Endodermal cell (in vitro differentiated cells): ENCODE measurements around the gene MARK1. TPM values are rescaled to one million over a fixed set of nuclear protein-coding genes. Genes with fewer than 3 reads are reported as not detected.

ENCODE experiments used
- DNase-seq: peaks from one replicate; pipeline ENCODE4 v3.0.0-alpha.2; 2017
- H3K27ac ChIP-seq: 2 replicates; pipeline ENCODE4 v1.5.1; 2013; ENCODE audit warnings: mild to moderate bottlenecking, low read depth, low read length, moderate library complexity
- H3K27me3 ChIP-seq: 2 replicates; pipeline ENCODE4 v1.6.1; 2013; ENCODE audit warnings: mild to moderate bottlenecking, low read length, moderate library complexity; ENCODE audit not compliant: insufficient read depth, control insufficient read depth, poor library complexity, severe bottlenecking
- H3K36me3 ChIP-seq: 2 replicates; pipeline ENCODE4 v1.7.0; 2013; ENCODE audit warnings: mild to moderate bottlenecking, low read length, moderate library complexity; ENCODE audit not compliant: control insufficient read depth, insufficient read depth
- H3K4me1 ChIP-seq: one replicate; pipeline ENCODE4 v1.7.0; 2013; ENCODE audit warnings: low read length; ENCODE audit not compliant: control insufficient read depth, insufficient read depth
- H3K4me3 ChIP-seq: 2 replicates; pipeline ENCODE4 v1.5.1; 2013; ENCODE audit warnings: mild to moderate bottlenecking, low read length, moderate library complexity
- H3K9ac ChIP-seq: 2 replicates; pipeline ENCODE4 v1.6.1; 2013; ENCODE audit warnings: mild to moderate bottlenecking, low read length, moderate library complexity; ENCODE audit not compliant: poor library complexity, severe bottlenecking; ENCODE audit errors: extremely low read depth
- H3K9me3 ChIP-seq: 2 replicates; pipeline ENCODE4 v1.6.1; 2013; ENCODE audit warnings: mild to moderate bottlenecking, low read length, moderate library complexity; ENCODE audit not compliant: control insufficient read depth
- H3K27ac Mint-ChIP-seq: 2 replicates; pipeline ENCODE4 v1.8.0; 2020; ENCODE audit warnings: mixed read lengths
- H3K27me3 Mint-ChIP-seq: 2 replicates; pipeline ENCODE4 v1.8.0; 2021; ENCODE audit warnings: mild to moderate bottlenecking, mixed read lengths; ENCODE audit not compliant: insufficient read depth
- H3K36me3 Mint-ChIP-seq: 2 replicates; pipeline ENCODE4 v1.8.0; 2020; ENCODE audit warnings: low read depth, mixed read lengths
- H3K4me1 Mint-ChIP-seq: 2 replicates; pipeline ENCODE4 v1.8.0; 2020; ENCODE audit warnings: mixed read lengths
- H3K4me3 Mint-ChIP-seq: 2 replicates; pipeline ENCODE4 v1.8.0; 2020; ENCODE audit warnings: mild to moderate bottlenecking, moderate library complexity, mixed read lengths
- H3K9me3 Mint-ChIP-seq: 2 replicates; pipeline ENCODE4 v1.8.0; 2020; ENCODE audit warnings: mild to moderate bottlenecking, mixed read lengths
- WGBS, 2 experiments: methylation state at CpG; one replicate each; pipeline versions ENCODE4 v1.1.5 to v1.1.7; 2013; ENCODE audit warnings: missing lambda C conversion rate in 2 of 2, mixed read lengths in 1 of 2; ENCODE audit not compliant: insufficient coverage in 1 of 2, insufficient read length in 1 of 2; 5-methylcytosine and 5-hydroxymethylcytosine counted together
- total RNA-seq, 2 donors: library from RNA; stranded (reverse); fragmentation: NEBNext Ultra II Directional in 1 of 2; extraction: Animal tissue kit (Norgen Biotek cat#: 25700) in 1 of 2; gene quantifications; 2 replicates in 1 of 2; 3 replicates in 1 of 2; pipeline ENCODE4 v1.2.1, GENCODE V29; 2021
- TF ChIP-seq, protein P1 (sequence below): fragments of 200-600 bp; sonication (generic); conservative IDR thresholded peaks from 2 replicates; pipeline ENCODE4 v1.5.0; 2021; ENCODE audit warnings: antibody characterized with exemption, mild to moderate bottlenecking

Gene MARK1
- total RNA-seq, 2 donors from 2014 or later: 8.8 to 12.6 TPM

GRCh38 chr1:220511179-220511578 lies 16.8 kb upstream of the MARK1 start:
- no peak overlapping the region for H3K27ac ChIP-seq
- Mint-ChIP-seq H3K36me3 (no peaks in the 10 kb centered on the region), H3K4me1 (peaks cover 10% of the 10 kb centered on the region), H3K9me3 (no peaks in the 10 kb centered on the region), H3K4me3 (no peak overlapping the region), H3K27me3 (no peaks in the 10 kb centered on the region), H3K27ac (no peak overlapping the region)
- no peak for DNase-seq
- H3K36me3 ChIP-seq: no peaks in the 10 kb centered on the region
- TF ChIP-seq, protein P1, sequence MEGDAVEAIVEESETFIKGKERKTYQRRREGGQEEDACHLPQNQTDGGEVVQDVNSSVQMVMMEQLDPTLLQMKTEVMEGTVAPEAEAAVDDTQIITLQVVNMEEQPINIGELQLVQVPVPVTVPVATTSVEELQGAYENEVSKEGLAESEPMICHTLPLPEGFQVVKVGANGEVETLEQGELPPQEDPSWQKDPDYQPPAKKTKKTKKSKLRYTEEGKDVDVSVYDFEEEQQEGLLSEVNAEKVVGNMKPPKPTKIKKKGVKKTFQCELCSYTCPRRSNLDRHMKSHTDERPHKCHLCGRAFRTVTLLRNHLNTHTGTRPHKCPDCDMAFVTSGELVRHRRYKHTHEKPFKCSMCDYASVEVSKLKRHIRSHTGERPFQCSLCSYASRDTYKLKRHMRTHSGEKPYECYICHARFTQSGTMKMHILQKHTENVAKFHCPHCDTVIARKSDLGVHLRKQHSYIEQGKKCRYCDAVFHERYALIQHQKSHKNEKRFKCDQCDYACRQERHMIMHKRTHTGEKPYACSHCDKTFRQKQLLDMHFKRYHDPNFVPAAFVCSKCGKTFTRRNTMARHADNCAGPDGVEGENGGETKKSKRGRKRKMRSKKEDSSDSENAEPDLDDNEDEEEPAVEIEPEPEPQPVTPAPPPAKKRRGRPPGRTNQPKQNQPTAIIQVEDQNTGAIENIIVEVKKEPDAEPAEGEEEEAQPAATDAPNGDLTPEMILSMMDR: no peak
- WGBS, 2 experiments: 83 to 90% methylated on average over 4 of the region's 4 CpGs
- no peaks in the 10 kb centered on the region for H3K9me3 ChIP-seq
- no peak overlapping the region for H3K4me3 ChIP-seq
- no peaks in the 10 kb centered on the region for H3K27me3 ChIP-seq
- H3K9ac ChIP-seq: no peak overlapping the region
- no peaks in the 10 kb centered on the region for H3K4me1 ChIP-seq

DNA sequence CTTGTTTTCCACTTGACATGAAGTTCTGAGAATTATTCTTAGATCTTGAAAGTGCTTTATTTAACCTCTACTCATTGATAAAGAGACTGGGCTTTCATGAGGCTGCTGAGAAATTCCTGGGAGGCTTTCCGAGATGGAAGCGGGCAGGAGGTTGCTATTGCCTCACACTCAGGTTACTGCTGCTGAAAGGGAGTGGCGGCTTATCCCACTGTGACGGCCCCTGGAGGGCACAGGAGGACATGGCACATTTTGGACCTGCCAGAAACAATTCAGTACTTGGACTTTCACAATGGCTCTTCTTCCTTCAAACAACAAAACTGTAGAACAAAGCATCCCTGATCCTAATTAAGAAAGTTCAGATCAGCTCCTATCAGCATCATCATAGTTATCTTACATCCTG lies 16.2 kb upstream of the MARK1 start:
- peak; percentile 83 for DNase-seq
- WGBS, 2 experiments: 29 to 44% methylated on average over 3 to 4 of the region's 4 CpGs
- Mint-ChIP-seq H3K4me1 (peaks cover 12% of the 10 kb centered on the region), H3K27me3 (no peaks in the 10 kb centered on the region), H3K27ac (no peak overlapping the region), H3K9me3 (no peaks in the 10 kb centered on the region), H3K4me3 (no peak overlapping the region), H3K36me3 (no peaks in the 10 kb centered on the region)
- no peaks in the 10 kb centered on the region for H3K9me3 ChIP-seq
- no peaks in the 10 kb centered on the region for H3K4me1 ChIP-seq
- no peak overlapping the region for H3K27ac ChIP-seq
- H3K36me3 ChIP-seq: no peaks in the 10 kb centered on the region
- H3K9ac ChIP-seq: no peak overlapping the region
- TF ChIP-seq, protein P1: peak; percentile 79
- no peak overlapping the region for H3K4me3 ChIP-seq
- H3K27me3 ChIP-seq: no peaks in the 10 kb centered on the region

GRCh38 chr1:220513834-220514233 lies 14.1 kb upstream of the MARK1 start:
- DNase-seq: no peak
- Mint-ChIP-seq H3K4me3 (no peak overlapping the region), H3K36me3 (no peaks in the 10 kb centered on the region), H3K4me1 (peaks cover 12% of the 10 kb centered on the region), H3K27me3 (no peaks in the 10 kb centered on the region), H3K9me3 (no peaks in the 10 kb centered on the region), H3K27ac (no peak overlapping the region)
- WGBS, 2 experiments: 67 to 100% methylated on average over 2 to 4 of the region's 4 CpGs
- Histone ChIP-seq H3K27ac (no peak overlapping the region), H3K27me3 (no peaks in the 10 kb centered on the region), H3K9me3 (no peaks in the 10 kb centered on the region), H3K4me3 (no peak overlapping the region), H3K9ac (no peak overlapping the region), H3K4me1 (no peaks in the 10 kb centered on the region), H3K36me3 (no peaks in the 10 kb centered on the region)
- TF ChIP-seq, protein P1: no peak
